KOPT-K1 (cell line): ENCODE measurements around the gene LPAR5.

Source experiments
- H3K27ac ChIP-seq: fragments of 200-600 bp; sonication (generic); 2 replicates; pipeline ENCODE4 v1.5.1; 2016; ENCODE audit warnings: antibody characterized with exemption, mild to moderate bottlenecking, low read depth, low read length; ENCODE audit not compliant: poor library complexity, severe bottlenecking
- H3K36me3 ChIP-seq: fragments of 200-600 bp; sonication (generic); 2 replicates; pipeline ENCODE4 v1.5.1; 2017; ENCODE audit warnings: antibody characterized with exemption, mild to moderate bottlenecking, low read length, moderate library complexity; ENCODE audit not compliant: insufficient read depth
- H3K9me3 ChIP-seq: fragments of 200-600 bp; sonication (generic); 2 replicates; pipeline ENCODE4 v1.5.1; 2017; ENCODE audit warnings: antibody characterized with exemption, low read length, mild to moderate bottlenecking; ENCODE audit not compliant: insufficient read depth, poor library complexity, severe bottlenecking

LPAR5 gene

GRCh38 chr12:6620885-6621274 lies 14.9 kb downstream of the LPAR5 start:
- no peaks in the 10 kb centered on the region for H3K9me3 ChIP-seq
- peaks cover 26% of the 10 kb centered on the region for H3K36me3 ChIP-seq
- H3K27ac ChIP-seq = peak overlapping the region; percentile 80

- peak overlapping the region; percentile 80 for H3K27ac ChIP-seq
- H3K36me3 ChIP-seq = peaks cover 26% of the 10 kb centered on the region
- H3K9me3 ChIP-seq = no peaks in the 10 kb centered on the region
These were observed 15.4 kb downstream of the LPAR5 start for GRCh38 chr12:6620137-6620884.

- no peak overlapping the region for H3K27ac ChIP-seq
- H3K36me3 ChIP-seq = peaks cover 25% of the 10 kb centered on the region
- H3K9me3 ChIP-seq = no peaks in the 10 kb centered on the region
These were observed 17.1 kb downstream of the LPAR5 start for GRCh38 chr12:6618483-6619225.

- H3K27ac ChIP-seq = peak overlapping the region; percentile 39
- peaks cover 20% of the 10 kb centered on the region for H3K36me3 ChIP-seq
- H3K9me3 ChIP-seq = no peaks in the 10 kb centered on the region
These were observed 20.0 kb downstream of the LPAR5 start for GRCh38 chr12:6615802-6616201.

GRCh38 chr12:6614513-6615172 lies 21.1 kb downstream of the LPAR5 start:
- peaks cover 13% of the 10 kb centered on the region for H3K36me3 ChIP-seq
- no peaks in the 10 kb centered on the region for H3K9me3 ChIP-seq
- H3K27ac ChIP-seq = peak overlapping the region; percentile 88

GRCh38 chr12:6613776-6614512 lies 21.8 kb downstream of the LPAR5 start:
- Histone ChIP-seq H3K36me3 (peaks cover 6% of the 10 kb centered on the region; the same call in 1 of the 2 replicates), H3K9me3 (no peaks in the 10 kb centered on the region), H3K27ac (peak overlapping the region; percentile 88)

GRCh38 chr12:6613015-6613775 lies 22.6 kb downstream of the LPAR5 start:
- Histone ChIP-seq H3K9me3 (no peaks in the 10 kb centered on the region), H3K36me3 (no peaks in the 10 kb centered on the region), H3K27ac (peak overlapping the region; percentile 92)

- Histone ChIP-seq H3K36me3 (no peaks in the 10 kb centered on the region), H3K9me3 (no peaks in the 10 kb centered on the region), H3K27ac (peak overlapping the region; percentile 92)
These were observed 23.1 kb downstream of the LPAR5 start for GRCh38 chr12:6612652-6613014.

GRCh38 chr12:6612247-6612646 lies 23.5 kb downstream of the LPAR5 start:
- Histone ChIP-seq H3K36me3 (no peaks in the 10 kb centered on the region), H3K9me3 (no peaks in the 10 kb centered on the region)

GRCh38 chr12:6608592-6609281 lies 27.0 kb downstream of the LPAR5 start:
- H3K9me3 ChIP-seq = no peaks in the 10 kb centered on the region
- H3K27ac ChIP-seq = peak overlapping the region; percentile 20

More at GRCh38 chr12:6612247-6612646, 23.5 kb downstream of the LPAR5 start:
- H3K27ac ChIP-seq = peak overlapping the region; percentile 92

GRCh38 chr12:6607751-6608591 lies 27.8 kb downstream of the LPAR5 start:
- Histone ChIP-seq H3K9me3 (no peaks in the 10 kb centered on the region), H3K27ac (peak overlapping the region; percentile 77), H3K36me3 (peaks cover 21% of the 10 kb centered on the region)

More at GRCh38 chr12:6608592-6609281, 27.0 kb downstream of the LPAR5 start:
- peaks cover 17% of the 10 kb centered on the region for H3K36me3 ChIP-seq

GRCh38 chr12:6606331-6607131 lies 29.2 kb downstream of the LPAR5 start:
- peak overlapping the region; percentile 77 for H3K27ac ChIP-seq
- H3K9me3 ChIP-seq = no peaks in the 10 kb centered on the region
- H3K36me3 ChIP-seq = peaks cover 35% of the 10 kb centered on the region
